Diencephalon (tissue), 1 donor: Measurements from ENCODE around the gene MAGEB18. TPM values are rescaled to one million over a fixed set of nuclear protein-coding genes. Genes with fewer than 3 reads are reported as not detected.

ENCODE experiments used
- total RNA-seq: library from RNA; depleted of rRNA; stranded (reverse); fragments of >200 nt; gene quantifications from one replicate; pipeline ENCODE4 v1.2.3, GENCODE V29; 2014

MAGEB18 gene
- not detected for total RNA-seq

GRCh38 chrX:26138274-26138673 is at the start of gene MAGEB18:
Gene MAGEB18 (plus strand): TSS chrX:26138343. CDS start chrX:26138986, 643 bp downstream.

DNA sequence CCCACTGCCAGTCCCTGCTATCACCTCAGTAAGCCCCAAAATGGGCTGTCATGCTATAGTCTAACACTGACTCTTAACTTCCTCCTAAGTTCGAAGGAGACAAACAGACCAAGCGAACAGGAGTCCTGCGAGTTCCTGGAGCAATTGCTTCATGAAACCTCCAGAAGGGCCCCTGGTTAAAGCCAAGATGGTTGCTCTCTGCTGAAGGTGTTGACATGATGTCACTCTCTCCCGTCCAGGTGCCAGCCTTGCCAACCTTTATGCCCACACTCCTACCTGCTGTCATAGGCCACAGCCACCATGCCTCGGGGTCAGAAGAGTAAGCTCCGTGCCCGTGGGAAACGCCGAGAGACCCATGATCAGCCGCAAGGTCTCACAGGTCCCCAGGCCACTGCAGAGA is 22.2 kb downstream of the MAGEB18 start, which contains the start of gene MAGEB6B:
TSS of gene MAGEB6B (plus strand) at position 301 of the 400 bp plus-strand sequence. CDS start at position 301, 0 bp downstream.

Other genes starting within 250 kb of the MAGEB18 start
- not detected for gene MAGEB6B, start 22.3 kb downstream of the MAGEB18 start, total RNA-seq
- gene MAGEB6, start 54.1 kb downstream of the MAGEB18 start, total RNA-seq = not detected
- not detected for gene MAGEB5, start 77.8 kb downstream of the MAGEB18 start, total RNA-seq